Body of pancreas (tissue), 4 donors: ENCODE data around the gene RBM19.

Experiments used
- POLR2A ChIP-seq, 3 donors: fragments of 450-650 bp; IDR thresholded peaks; one replicate each; pipeline ENCODE4 v1.6.1; 2016; ENCODE audit warnings: antibody characterized with exemption in 3 of 3, mild to moderate bottlenecking in 2 of 3
- TF ChIP-seq, protein P1 (sequence below), 7 experiments: fragments of 450-650 bp in 4 of 7; fragments of 200-600 bp in 3 of 7; sonication (generic) in 3 of 7; IDR thresholded peaks; one replicate each; pipeline ENCODE4 v1.5.1; 2016 to 2019; ENCODE audit warnings: antibody characterized with exemption in 7 of 7

DNA sequence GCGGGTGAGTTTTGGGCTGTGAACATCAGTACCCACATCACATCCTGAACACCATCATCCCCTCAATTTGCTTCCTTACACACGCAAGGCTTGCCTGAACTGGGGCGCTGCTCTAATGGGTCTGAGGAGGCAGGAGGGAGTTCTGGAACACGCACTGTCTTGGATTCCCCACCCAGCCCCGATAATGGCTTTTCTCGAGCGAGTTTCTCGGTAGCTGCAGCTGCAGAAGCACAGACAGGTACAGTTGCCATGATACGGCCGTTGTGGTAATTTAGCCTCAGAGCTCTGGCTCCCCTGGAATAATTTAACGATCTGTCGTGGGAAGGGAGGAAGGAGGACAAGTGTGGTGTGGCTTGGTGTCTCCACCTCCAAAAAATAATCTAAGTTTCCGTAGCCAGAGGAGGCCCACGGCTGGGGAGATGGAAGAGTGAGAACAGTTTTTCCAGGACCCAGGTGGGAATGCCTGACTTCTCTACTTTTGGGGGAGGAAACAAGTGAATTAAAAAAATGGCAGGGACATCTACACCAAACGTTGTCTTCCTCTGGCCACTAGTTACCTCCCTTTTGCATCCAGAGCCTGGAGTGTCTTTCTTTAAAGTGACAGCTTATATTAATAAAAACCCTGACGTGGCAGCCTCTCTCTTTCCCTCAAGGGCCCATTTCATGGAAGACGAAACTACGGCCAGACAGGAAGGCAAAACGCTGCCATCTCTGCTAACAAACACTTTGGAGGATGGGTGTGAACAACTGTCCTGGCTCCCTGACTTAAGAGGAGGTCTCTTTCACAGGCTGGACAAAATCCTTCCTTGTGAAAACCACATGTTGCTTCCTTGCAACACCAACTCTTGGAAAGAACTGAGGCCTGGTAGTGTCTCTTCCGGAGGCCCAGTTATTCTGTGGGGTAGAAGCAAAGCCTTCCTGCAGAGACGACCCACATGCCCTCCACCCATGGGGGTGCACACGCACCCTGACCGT, 84.8 kb downstream of the RBM19 start:
- TF ChIP-seq, protein P1, sequence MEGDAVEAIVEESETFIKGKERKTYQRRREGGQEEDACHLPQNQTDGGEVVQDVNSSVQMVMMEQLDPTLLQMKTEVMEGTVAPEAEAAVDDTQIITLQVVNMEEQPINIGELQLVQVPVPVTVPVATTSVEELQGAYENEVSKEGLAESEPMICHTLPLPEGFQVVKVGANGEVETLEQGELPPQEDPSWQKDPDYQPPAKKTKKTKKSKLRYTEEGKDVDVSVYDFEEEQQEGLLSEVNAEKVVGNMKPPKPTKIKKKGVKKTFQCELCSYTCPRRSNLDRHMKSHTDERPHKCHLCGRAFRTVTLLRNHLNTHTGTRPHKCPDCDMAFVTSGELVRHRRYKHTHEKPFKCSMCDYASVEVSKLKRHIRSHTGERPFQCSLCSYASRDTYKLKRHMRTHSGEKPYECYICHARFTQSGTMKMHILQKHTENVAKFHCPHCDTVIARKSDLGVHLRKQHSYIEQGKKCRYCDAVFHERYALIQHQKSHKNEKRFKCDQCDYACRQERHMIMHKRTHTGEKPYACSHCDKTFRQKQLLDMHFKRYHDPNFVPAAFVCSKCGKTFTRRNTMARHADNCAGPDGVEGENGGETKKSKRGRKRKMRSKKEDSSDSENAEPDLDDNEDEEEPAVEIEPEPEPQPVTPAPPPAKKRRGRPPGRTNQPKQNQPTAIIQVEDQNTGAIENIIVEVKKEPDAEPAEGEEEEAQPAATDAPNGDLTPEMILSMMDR (IDR thresholded peaks at IDR 0.05): no peak
- no peak for TF ChIP-seq POLR2A (IDR thresholded peaks at IDR 0.05)
